Muscle of arm (tissue), 12 donors: ENCODE results near the gene ALS2CL. TPM values are rescaled to one million over a fixed set of nuclear protein-coding genes. Genes with fewer than 3 reads are reported as not detected.

Source experiments
- DNase-seq: peaks from one replicate; pipeline ENCODE4 v3.0.0-alpha.2; 2013
- polyA plus RNA-seq, 12 donors: library from polyadenylated mRNA; unstranded; fragments of 120-200 nt; gene quantifications; one replicate each; pipeline ENCODE4 v1.2.1, GENCODE V29; 2013; ENCODE audit not compliant: insufficient read length in 12 of 12

Gene ALS2CL
- polyA plus RNA-seq, 12 donors, result 3.1 to 24.7 (median 6.7) TPM; not detected in 1

GRCh38 chr3:46679681-46680080, 13.8 kb downstream of the ALS2CL start:
- no peak for DNase-seq

GRCh38 chr3:46678280-46678679, 15.2 kb downstream of the ALS2CL start:
- no peak for DNase-seq

- peak; percentile 35 for DNase-seq
Observed at GRCh38 chr3:46677411-46677726, 16.1 kb downstream of the ALS2CL start.

GRCh38 chr3:46676601-46677410, 16.7 kb downstream of the ALS2CL start:
- no peak for DNase-seq

- no peak for DNase-seq
Observed at GRCh38 chr3:46675843-46676567, 17.5 kb downstream of the ALS2CL start.

- DNase-seq, result no peak
Observed at GRCh38 chr3:46675426-46675825, 18.1 kb downstream of the ALS2CL start.

- DNase-seq, result no peak
Observed at GRCh38 chr3:46674031-46674845, 19.2 kb downstream of the ALS2CL start.

- DNase-seq, result no peak
Observed at GRCh38 chr3:46673151-46674030, 20.1 kb downstream of the ALS2CL start.

GRCh38 chr3:46672349-46672695, 21.2 kb downstream of the ALS2CL start:
- no peak for DNase-seq

- no peak for DNase-seq
Observed at GRCh38 chr3:46671541-46672348, 21.7 kb downstream of the ALS2CL start.

- no peak for DNase-seq
Observed at GRCh38 chr3:46670891-46671427, 22.5 kb downstream of the ALS2CL start.

GRCh38 chr3:46670000-46670890, 23.2 kb downstream of the ALS2CL start:
- DNase-seq, result no peak

- DNase-seq, result no peak
Observed at GRCh38 chr3:46669191-46669999, 24.1 kb downstream of the ALS2CL start.

GRCh38 chr3:46668591-46668990, 24.9 kb downstream of the ALS2CL start:
- DNase-seq, result no peak

GRCh38 chr3:46668116-46668515, 25.4 kb downstream of the ALS2CL start:
- DNase-seq, result no peak

GRCh38 chr3:46667657-46668056, 25.8 kb downstream of the ALS2CL start:
- no peak for DNase-seq

GRCh38 chr3:46667061-46667621, 26.3 kb downstream of the ALS2CL start:
- DNase-seq, result no peak

- DNase-seq, result no peak
Observed at GRCh38 chr3:46666453-46666845, 27.0 kb downstream of the ALS2CL start.
